GM15510 (cell line): ENCODE data around the gene LIN52.

Source experiments
- POLR2A ChIP-seq: IDR thresholded peaks from 3 replicates; pipeline ENCODE4 v1.6.1; 2011; ENCODE audit warnings: borderline replicate concordance; ENCODE audit not compliant: insufficient read length; ENCODE audit errors: extremely low read depth

The LIN52 gene

GRCh38 chr14:74231784-74232183 lies 147.0 kb downstream of the LIN52 start:
- TF ChIP-seq POLR2A: no peak

GRCh38 chr14:74235017-74235416 lies 150.3 kb downstream of the LIN52 start:
- no peak for TF ChIP-seq POLR2A

GRCh38 chr14:74237441-74237840 lies 152.7 kb downstream of the LIN52 start:
- no peak for TF ChIP-seq POLR2A

GRCh38 chr14:74238974-74239847 lies 154.5 kb downstream of the LIN52 start, which contains the start of gene VSX2:
TSS of gene VSX2 (plus strand) at chr14:74239449. CDS start at chr14:74239562, 113 bp downstream.
- TF ChIP-seq POLR2A: no peak

GRCh38 chr14:74239848-74240793 lies 155.4 kb downstream of the LIN52 start:
- no peak for TF ChIP-seq POLR2A

GRCh38 chr14:74240794-74241651 lies 156.3 kb downstream of the LIN52 start:
- no peak for TF ChIP-seq POLR2A

GRCh38 chr14:74241652-74242017 lies 156.9 kb downstream of the LIN52 start:
- no peak for TF ChIP-seq POLR2A

GRCh38 chr14:74242021-74242779 lies 157.4 kb downstream of the LIN52 start:
- TF ChIP-seq POLR2A: no peak

GRCh38 chr14:74242780-74243042 lies 158.0 kb downstream of the LIN52 start:
- TF ChIP-seq POLR2A: no peak

GRCh38 chr14:74243051-74243450 lies 158.3 kb downstream of the LIN52 start:
- TF ChIP-seq POLR2A: no peak

- TF ChIP-seq POLR2A: no peak
Observed at GRCh38 chr14:74244115-74244514, 159.4 kb downstream of the LIN52 start.

GRCh38 chr14:74245292-74245691 lies 160.5 kb downstream of the LIN52 start:
- no peak for TF ChIP-seq POLR2A

- no peak for TF ChIP-seq POLR2A
Observed at GRCh38 chr14:74246542-74246941, 161.8 kb downstream of the LIN52 start.

- no peak for TF ChIP-seq POLR2A
Observed at GRCh38 chr14:74248017-74248416, 163.3 kb downstream of the LIN52 start.
